ENCODE results near the gene TUBGCP5.
A peak's percentile ranks its signal among the peaks of the same experiment; 100 is the strongest.
"Not testable (repeated sequence)": the region's sequence is repeated elsewhere in the genome, so short reads cannot be mapped to it uniquely, and the experiment has no call there.

TUBGCP5 gene

DNA sequence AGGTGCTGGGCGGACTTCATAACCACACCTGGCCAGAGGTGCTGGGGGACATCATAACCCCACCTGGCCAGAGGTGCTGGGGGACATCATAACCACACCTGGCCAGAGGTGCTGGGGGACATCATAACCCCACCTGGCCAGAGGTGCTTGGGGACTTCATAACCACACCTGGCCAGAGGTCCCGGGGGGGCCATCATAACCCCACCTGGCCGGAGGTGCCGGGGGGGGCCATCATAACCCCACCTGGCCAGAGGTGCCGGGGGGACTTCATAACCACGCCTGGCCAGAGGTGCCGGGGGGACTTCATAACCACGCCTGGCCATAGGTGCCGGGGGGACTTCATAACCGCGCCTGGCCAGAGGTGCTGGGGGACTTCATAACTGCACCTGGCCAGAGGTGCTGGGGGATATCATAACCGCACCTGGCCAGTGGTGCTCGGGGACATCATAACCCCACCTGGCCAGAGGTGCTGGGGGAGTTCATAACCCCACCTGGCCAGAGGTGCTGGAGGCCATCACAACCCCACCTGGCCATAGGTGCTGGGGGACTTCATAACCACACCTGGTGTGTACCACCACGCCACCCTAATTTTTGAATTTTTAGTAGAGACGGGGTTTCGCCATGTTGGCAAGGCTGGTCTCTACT lies 10.7 kb upstream of the TUBGCP5 start:
- no peak overlapping the region for H3K27ac ChIP-seq
- no peaks in the 10 kb centered on the region for H3K9me3 ChIP-seq (ENCODE audit: low read depth, low read length)
- no peak overlapping the region for H3K4me3 ChIP-seq
- H3K36me3 ChIP-seq (ENCODE audit: insufficient read depth, low read length) = no peaks in the 10 kb centered on the region
- no peak for TF ChIP-seq EZH2 (IDR thresholded peaks at IDR 0.05)
- no peak for TF ChIP-seq FOXP2 (optimal IDR thresholded peaks at IDR 0.05; ENCODE audit: control extremely low read depth, extremely low read length, insufficient read depth)
- no peak for TF ChIP-seq POLR2AphosphoS5 (IDR thresholded peaks at IDR 0.05; ENCODE audit: borderline replicate concordance, low read depth, low read length)
- no peak for DNase-seq (ENCODE audit: low read depth, low spot score)
- H3K9ac ChIP-seq (ENCODE audit: insufficient read length) = no peak overlapping the region

DNA sequence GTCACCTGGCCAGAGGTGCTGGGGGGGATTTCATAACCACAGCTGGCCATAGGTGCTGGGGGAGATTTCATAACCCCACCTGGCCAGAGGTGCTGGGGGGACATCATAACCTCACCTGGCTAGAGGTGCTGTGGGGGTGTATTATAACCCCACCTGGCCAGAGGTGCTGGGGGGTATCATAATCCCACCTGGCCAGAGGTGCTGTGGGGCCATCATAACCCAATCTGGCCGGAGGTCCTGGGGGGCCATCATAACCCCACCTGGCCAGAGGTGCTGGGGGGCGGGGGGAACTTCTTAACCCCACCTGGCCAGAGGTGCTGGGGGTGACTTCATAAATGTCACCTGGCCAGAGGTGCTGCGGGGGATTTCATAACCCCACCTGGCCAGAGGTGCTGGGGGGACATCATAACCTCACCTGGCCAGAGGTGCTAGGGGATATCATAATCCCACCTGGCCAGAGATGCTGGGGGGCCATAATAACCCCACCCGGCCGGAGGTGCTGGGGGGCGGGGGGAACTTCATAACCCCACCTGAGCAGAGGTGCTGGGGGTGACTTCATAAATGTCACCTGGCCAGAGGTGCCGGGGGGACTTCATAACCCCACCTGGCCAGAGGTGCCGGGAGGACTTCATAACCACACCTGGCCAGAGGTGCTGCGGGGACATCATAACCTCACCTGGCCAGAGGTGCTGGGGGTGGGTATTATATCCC lies 9.4 kb upstream of the TUBGCP5 start:
- not testable (repeated sequence) for H3K36me3 ChIP-seq (ENCODE audit: insufficient read depth, low read length); H3K9ac ChIP-seq (ENCODE audit: insufficient read length); H3K4me3 ChIP-seq; DNase-seq (ENCODE audit: low read depth, low spot score); H3K27ac ChIP-seq; H3K9me3 ChIP-seq (ENCODE audit: low read depth, low read length)

DNA sequence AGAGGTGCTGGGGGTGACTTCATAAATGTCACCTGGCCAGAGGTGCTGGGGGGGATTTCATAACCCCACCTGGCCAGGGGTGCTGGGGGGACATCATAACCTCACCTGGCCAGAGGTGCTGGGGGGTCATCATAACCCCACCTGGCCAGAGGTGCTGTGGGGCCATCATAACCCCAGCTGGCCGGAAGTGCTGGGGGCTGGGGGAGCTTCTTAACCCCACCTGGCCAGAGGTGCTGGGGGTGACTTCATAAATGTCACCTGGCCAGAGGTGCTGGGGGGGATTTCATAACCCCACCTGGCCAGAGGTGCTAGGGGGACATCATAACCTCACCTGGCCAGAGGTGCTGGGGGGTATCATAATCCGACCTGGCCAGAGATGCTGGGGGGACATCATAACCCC lies 4.6 kb upstream of the TUBGCP5 start:
- not testable (repeated sequence) for H3K36me3 ChIP-seq (ENCODE audit: insufficient read depth, low read length); H3K27ac ChIP-seq; H3K4me3 ChIP-seq; H3K9me3 ChIP-seq (ENCODE audit: low read depth, low read length); H3K9ac ChIP-seq (ENCODE audit: insufficient read length); DNase-seq (ENCODE audit: low read depth, low spot score)

DNA sequence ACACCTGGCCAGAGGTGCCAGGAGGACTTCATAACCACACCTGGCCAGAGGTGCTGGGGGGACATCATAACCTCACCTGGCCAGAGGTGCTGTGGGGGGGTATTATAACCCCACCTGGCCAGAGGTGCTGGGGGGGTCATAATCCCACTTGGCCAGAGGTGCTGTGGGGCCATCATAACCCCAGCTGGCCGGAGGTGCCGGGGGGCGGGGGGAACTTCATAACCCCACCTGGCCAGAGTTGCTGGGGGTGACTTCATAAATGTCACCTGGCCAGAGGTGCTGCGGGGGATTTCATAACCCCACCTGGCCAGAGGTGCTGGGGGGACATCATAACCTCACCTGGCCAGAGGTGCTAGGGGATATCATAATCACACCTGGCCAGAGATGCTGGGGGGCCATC lies 4.2 kb upstream of the TUBGCP5 start:
- not testable (repeated sequence) for H3K36me3 ChIP-seq (ENCODE audit: insufficient read depth, low read length); H3K9ac ChIP-seq (ENCODE audit: insufficient read length); DNase-seq (ENCODE audit: low read depth, low spot score); H3K9me3 ChIP-seq (ENCODE audit: low read depth, low read length); H3K27ac ChIP-seq; H3K4me3 ChIP-seq

DNA sequence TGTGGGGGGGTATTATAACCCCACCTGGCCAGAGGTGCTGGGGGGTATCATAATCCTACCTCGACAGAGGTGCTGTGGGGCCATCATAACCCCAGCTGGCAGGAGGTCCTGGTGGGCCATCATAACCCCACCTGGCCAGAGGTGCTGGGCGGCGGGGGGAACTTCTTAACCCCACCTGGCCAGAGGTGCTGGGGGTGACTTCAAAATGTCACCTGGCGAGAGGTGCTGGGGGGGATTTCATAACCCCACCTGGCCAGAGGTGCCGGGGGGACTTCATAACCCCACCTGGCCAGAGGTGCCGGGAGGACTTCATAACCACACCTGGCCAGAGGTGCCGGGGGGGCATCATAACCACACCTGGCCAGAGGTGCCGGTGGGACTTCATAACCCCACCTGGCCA lies 2.4 kb upstream of the TUBGCP5 start:
- H3K9me3 ChIP-seq (ENCODE audit: low read depth, low read length); H3K4me3 ChIP-seq; H3K36me3 ChIP-seq (ENCODE audit: insufficient read depth, low read length); DNase-seq (ENCODE audit: low read depth, low spot score); H3K9ac ChIP-seq (ENCODE audit: insufficient read length); H3K27ac ChIP-seq: not testable (repeated sequence)

DNA sequence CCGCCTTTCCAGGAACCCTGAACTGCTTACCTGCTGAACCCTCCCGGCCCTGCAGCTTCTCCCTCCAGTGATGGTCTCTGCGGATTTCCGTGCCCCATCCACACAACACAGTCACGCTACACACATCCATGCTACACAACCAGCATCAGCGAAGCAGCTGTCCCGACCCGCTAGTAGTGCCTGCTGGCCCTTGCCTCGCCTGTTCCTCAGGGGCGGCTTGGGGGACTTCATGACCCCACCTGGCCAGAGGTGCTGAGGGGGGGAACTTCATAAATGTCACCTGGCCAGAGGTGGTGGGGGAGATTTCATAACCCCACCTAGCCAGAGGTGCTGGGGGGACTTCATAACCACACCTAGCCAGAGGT lies 530 bp upstream of the TUBGCP5 start:
- peak overlapping the region; percentile 81 for H3K9ac ChIP-seq (ENCODE audit: insufficient read length)
- DNase-seq (ENCODE audit: low read depth, low spot score) = no peak
- no peaks in the 10 kb centered on the region for H3K9me3 ChIP-seq (ENCODE audit: low read depth, low read length)
- H3K36me3 ChIP-seq (ENCODE audit: insufficient read depth, low read length) = peaks cover 9% of the 10 kb centered on the region
- TF ChIP-seq POLR2AphosphoS5 (IDR thresholded peaks at IDR 0.05; ENCODE audit: borderline replicate concordance, low read depth, low read length) (no peak), FOXP2 (optimal IDR thresholded peaks at IDR 0.05; ENCODE audit: control extremely low read depth, extremely low read length, insufficient read depth) (no peak), EZH2 (IDR thresholded peaks at IDR 0.05) (no peak)
- H3K4me3 ChIP-seq = peak overlapping the region; percentile 78
- H3K27ac ChIP-seq = 0 out of 2 replicates have a peak overlapping the region, but pooled peaks have one; percentile 4

DNA sequence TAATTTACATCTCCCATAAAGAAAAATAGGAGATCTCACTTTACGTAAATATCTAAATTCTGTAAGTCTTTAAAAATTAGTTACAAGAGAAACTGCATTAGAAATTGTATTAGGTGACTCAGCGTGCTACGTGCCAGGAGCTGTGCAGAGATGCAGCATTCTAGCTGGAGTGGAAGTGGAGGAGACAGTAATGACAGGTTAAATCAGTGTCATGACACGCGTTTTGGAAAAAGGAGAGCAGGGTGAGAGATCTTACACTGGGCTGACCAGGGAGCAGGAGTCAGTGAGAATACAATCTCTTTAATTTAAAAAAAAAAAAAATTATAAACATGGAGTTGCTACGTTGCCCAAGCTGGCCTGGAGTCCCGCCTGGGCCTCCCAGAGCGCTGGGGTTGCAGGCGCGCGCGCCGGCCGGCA lies 635 bp downstream of the TUBGCP5 start:
- H3K9ac ChIP-seq (ENCODE audit: insufficient read length) = peak overlapping the region; percentile 93
- H3K4me3 ChIP-seq = peak overlapping the region; percentile 78
- peaks cover 21% of the 10 kb centered on the region for H3K36me3 ChIP-seq (ENCODE audit: insufficient read depth, low read length)
- no peak overlapping the region; the same call in 1 of the 2 replicates for H3K27ac ChIP-seq
- TF ChIP-seq POLR2AphosphoS5 (IDR thresholded peaks at IDR 0.05; ENCODE audit: borderline replicate concordance, low read depth, low read length) = no peak
- no peak for TF ChIP-seq FOXP2 (optimal IDR thresholded peaks at IDR 0.05; ENCODE audit: control extremely low read depth, extremely low read length, insufficient read depth)
- no peak for TF ChIP-seq EZH2 (IDR thresholded peaks at IDR 0.05)
- DNase-seq (ENCODE audit: low read depth, low spot score) = no peak
- no peaks in the 10 kb centered on the region for H3K9me3 ChIP-seq (ENCODE audit: low read depth, low read length)

DNA sequence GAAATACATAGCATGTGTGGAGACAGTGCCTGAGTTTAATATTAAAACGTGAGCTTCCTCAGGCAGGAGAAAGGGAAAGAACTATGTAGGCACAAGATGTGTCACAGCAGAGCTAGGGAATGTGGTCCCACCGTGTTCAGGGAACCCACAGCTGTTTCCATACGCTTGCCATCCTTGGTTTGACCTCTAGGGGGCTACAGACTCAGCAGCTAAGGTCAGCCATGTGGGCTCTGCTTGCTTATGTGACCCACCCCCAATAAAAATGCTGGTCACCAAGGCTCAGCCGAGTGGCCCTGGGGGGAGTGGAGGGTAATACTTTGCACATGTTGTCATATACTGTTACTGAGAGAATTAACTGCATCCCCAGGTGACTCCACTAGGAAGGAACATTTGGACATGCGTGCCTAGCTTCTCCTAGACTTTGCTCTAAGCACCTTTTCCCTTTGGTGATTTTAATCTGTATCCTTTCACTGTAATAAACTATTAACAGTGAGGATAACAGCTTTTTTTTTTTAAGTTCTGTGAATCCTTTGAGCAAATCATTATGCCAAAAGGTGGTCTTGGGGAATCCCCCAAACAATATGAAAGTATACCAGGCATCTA lies 3.3 kb downstream of the TUBGCP5 start:
- peaks cover 35% of the 10 kb centered on the region for H3K36me3 ChIP-seq (ENCODE audit: insufficient read depth, low read length)
- H3K9me3 ChIP-seq (ENCODE audit: low read depth, low read length) = no peaks in the 10 kb centered on the region
- peak; percentile 12 for DNase-seq (ENCODE audit: low read depth, low spot score)
- no peak for TF ChIP-seq EZH2 (IDR thresholded peaks at IDR 0.05)
- no peak for TF ChIP-seq POLR2AphosphoS5 (IDR thresholded peaks at IDR 0.05; ENCODE audit: borderline replicate concordance, low read depth, low read length)
- no peak overlapping the region for H3K4me3 ChIP-seq
- no peak overlapping the region for H3K27ac ChIP-seq
- no peak overlapping the region for H3K9ac ChIP-seq (ENCODE audit: insufficient read length)

DNA sequence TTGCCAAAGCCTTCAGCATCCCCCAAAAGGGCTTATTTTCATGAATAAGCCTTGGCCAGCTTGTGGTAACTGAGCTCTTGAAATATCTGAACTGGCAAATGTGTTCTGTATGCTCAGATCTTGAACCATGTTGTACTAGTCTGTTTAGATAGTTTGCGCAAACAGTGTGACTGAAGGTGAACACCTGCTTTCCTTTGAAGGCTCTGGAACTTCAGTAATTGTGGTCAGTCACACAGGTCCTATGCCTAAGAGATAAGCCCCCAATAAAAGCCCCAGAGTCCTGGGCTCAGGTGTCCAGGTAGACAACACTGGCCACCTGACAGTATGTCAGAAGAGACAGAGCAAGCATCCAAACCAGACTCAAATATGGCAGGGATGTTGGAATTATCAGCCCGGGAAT lies 5.4 kb downstream of the TUBGCP5 start:
- peaks cover 52% of the 10 kb centered on the region for H3K36me3 ChIP-seq (ENCODE audit: insufficient read depth, low read length)
- TF ChIP-seq POLR2AphosphoS5 (IDR thresholded peaks at IDR 0.05; ENCODE audit: borderline replicate concordance, low read depth, low read length) = no peak
- no peak for TF ChIP-seq FOXP2 (optimal IDR thresholded peaks at IDR 0.05; ENCODE audit: control extremely low read depth, extremely low read length, insufficient read depth)
- TF ChIP-seq EZH2 (IDR thresholded peaks at IDR 0.05) = no peak
- H3K9ac ChIP-seq (ENCODE audit: insufficient read length) = no peak overlapping the region
- no peak for DNase-seq (ENCODE audit: low read depth, low spot score)
- H3K27ac ChIP-seq = no peak overlapping the region
- H3K4me3 ChIP-seq = no peak overlapping the region
- H3K9me3 ChIP-seq (ENCODE audit: low read depth, low read length) = no peaks in the 10 kb centered on the region
